ENCODE results near the gene ADRA2A. TPM values are rescaled to one million over a fixed set of nuclear protein-coding genes. Genes with fewer than 3 reads are reported as not detected.

Gene ADRA2A
- total and polyA plus RNA-seq, 2 donors: 0.09 to 0.80 TPM

Other genes with a start within 250 kb of the ADRA2A start
- gene PDCD4, start 205.1 kb upstream of the ADRA2A start, total RNA-seq: 113 TPM
- gene PDCD4, start 205.1 kb upstream of the ADRA2A start, polyA plus RNA-seq: 260 TPM
- 25.2 TPM for gene BBIP1, start 157.8 kb upstream of the ADRA2A start, total RNA-seq
- 43.4 TPM for gene BBIP1, start 157.8 kb upstream of the ADRA2A start, polyA plus RNA-seq
- 33.9 TPM for gene SHOC2, start 157.4 kb upstream of the ADRA2A start, total RNA-seq
- gene SHOC2, start 157.4 kb upstream of the ADRA2A start, polyA plus RNA-seq: 31.0 TPM